Stimulated activated CD8-positive, alpha-beta memory T cell treated with anti-CD3 and anti-CD28 coated beads, Interleukin-7, amount 100 ng/mL, for 48 hours (primary cell): ENCODE data around the gene AATF.

Experiments
- DNase-seq, 2 donors: peaks; one replicate each; pipeline ENCODE4 v3.0.0-alpha.2; 2020; ENCODE audit warnings: low read depth in 1 of 2; ENCODE audit errors: extremely low read depth in 1 of 2

The AATF gene

GRCh38 chr17:36977568-36977967 lies 28.8 kb downstream of the AATF start:
- DNase-seq: no peak

- no peak for DNase-seq
Observed at GRCh38 chr17:36978810-36979564, 30.2 kb downstream of the AATF start.

- no peak for DNase-seq
Observed at GRCh38 chr17:36979565-36979941, 30.8 kb downstream of the AATF start.

- no peak for DNase-seq
Observed at GRCh38 chr17:36980280-36980761, 31.6 kb downstream of the AATF start.

- no peak for DNase-seq
Observed at GRCh38 chr17:36983618-36984017, 34.9 kb downstream of the AATF start.

GRCh38 chr17:36989173-36989572 lies 40.4 kb downstream of the AATF start:
- no peak for DNase-seq

- DNase-seq: no peak
Observed at GRCh38 chr17:36992701-36993100, 43.9 kb downstream of the AATF start.

GRCh38 chr17:36993227-36993626 lies 44.5 kb downstream of the AATF start:
- no peak for DNase-seq

- no peak for DNase-seq
Observed at GRCh38 chr17:36994438-36994837, 45.7 kb downstream of the AATF start.

- DNase-seq: no peak
Observed at GRCh38 chr17:36999471-36999870, 50.7 kb downstream of the AATF start.

GRCh38 chr17:37016780-37017179 lies 68.0 kb downstream of the AATF start:
- no peak for DNase-seq

- DNase-seq: no peak
Observed at GRCh38 chr17:37017404-37017803, 68.7 kb downstream of the AATF start.

- DNase-seq: no peak
Observed at GRCh38 chr17:37019117-37019740, 70.5 kb downstream of the AATF start.

- DNase-seq: no peak
Observed at GRCh38 chr17:37019741-37020129, 71.0 kb downstream of the AATF start.

- DNase-seq: no peak
Observed at GRCh38 chr17:37024181-37024637, 75.5 kb downstream of the AATF start.

GRCh38 chr17:37025238-37025637 lies 76.5 kb downstream of the AATF start:
- DNase-seq: no peak

- no peak for DNase-seq
Observed at GRCh38 chr17:37025847-37026530, 77.2 kb downstream of the AATF start.

GRCh38 chr17:37026531-37026869 lies 77.7 kb downstream of the AATF start:
- no peak for DNase-seq

- no peak for DNase-seq
Observed at GRCh38 chr17:37028040-37028439, 79.3 kb downstream of the AATF start.

- DNase-seq: no peak
Observed at GRCh38 chr17:37031493-37032083, 82.8 kb downstream of the AATF start.

GRCh38 chr17:37037590-37038155 lies 88.9 kb downstream of the AATF start:
- no peak for DNase-seq
